ENCODE measurements around the gene PCSK5. TPM values are rescaled to one million over a fixed set of nuclear protein-coding genes. Genes with fewer than 3 reads are reported as not detected.
"Not testable (repeated sequence)": the region's sequence is repeated elsewhere in the genome, so short reads cannot be mapped to it uniquely, and the experiment has no call there.

PCSK5 gene
- total RNA-seq, 2 experiments from 2014 or later: 14.4 to 15.2 TPM

DNA sequence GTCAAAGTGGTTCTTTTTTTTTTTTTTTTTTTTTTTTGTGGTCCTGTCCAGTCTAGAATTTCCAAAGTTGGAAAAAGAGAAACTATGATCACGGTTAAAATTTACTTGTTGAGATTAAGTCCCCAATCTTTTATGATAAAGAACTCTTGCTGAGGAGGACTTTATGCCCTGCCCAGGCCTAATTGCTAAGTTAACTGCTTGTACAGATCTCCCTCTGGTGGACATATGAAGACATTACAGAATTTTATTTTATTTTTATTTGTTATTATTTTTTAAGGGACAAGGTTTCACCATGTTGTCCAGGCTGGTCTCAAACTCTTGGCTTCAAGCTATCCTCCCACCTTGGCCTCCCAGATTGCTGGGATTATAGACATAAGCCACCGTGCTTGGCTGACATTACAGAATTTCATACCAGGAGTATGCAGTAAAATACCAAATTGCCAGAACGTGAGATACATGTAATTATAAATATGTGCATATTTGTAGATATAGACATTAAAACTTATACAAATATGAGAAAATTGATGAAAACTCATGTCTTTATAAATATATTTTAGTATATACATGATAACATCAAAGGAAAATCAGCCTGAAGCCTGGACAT lies 412.6 kb downstream of the PCSK5 start:
- H3K9me3 ChIP-seq (ENCODE audit: control insufficient read depth in 1 of 2, insufficient read depth in 1 of 2, low read length in 2 of 2): no peaks in the 10 kb centered on the region
- ChIA-PET POLR2A (interaction anchor here (0.6 kb wide), 1 partner anchor 1217 kb away, joined by 3 read pairs; no protein-coding TSS in a partner anchor), CTCF (interaction anchor here (0.6 to 1.4 kb wide), 9 partner anchors 13 to 1102 kb away, joined by 3 to 12 read pairs (median 3); no protein-coding TSS in a partner anchor)
- peaks cover 9% of the 10 kb centered on the region for H3K27me3 Mint-ChIP-seq
- H3K4me3 Mint-ChIP-seq: no peak overlapping the region
- H3K36me3 Mint-ChIP-seq (ENCODE audit: low read depth): no peaks in the 10 kb centered on the region
- ATAC-seq (ENCODE audit: poor library complexity) (peak; percentile 48), DNase-seq (peak in 5 of 14 experiments; percentile 3 to 68 (median 53))
- TF ChIP-seq CTCF (IDR thresholded peaks at IDR 0.05): peak; percentile 71
- no peaks in the 10 kb centered on the region for H3K4me1 Mint-ChIP-seq (ENCODE audit: low read depth)
- intact Hi-C loops (cut with DNase I, micrococcal nuclease): loop anchor here (2.0 to 10.0 kb wide), 7 partner anchors 281 to 1531 kb away; partner anchors contain the start of gene PCSK5 (in 1 of the 2)
- no peaks in the 10 kb centered on the region for H3K4me1 ChIP-seq (ENCODE audit: insufficient read depth, low read length)
- H3K4me3 ChIP-seq (ENCODE audit: low read length): no peak overlapping the region
- no peaks in the 10 kb centered on the region for H3K36me3 ChIP-seq (ENCODE audit: insufficient read depth, low read length)
- H3K27me3 ChIP-seq (ENCODE audit: control insufficient read depth in 1 of 2, insufficient read depth in 2 of 2, low read length in 2 of 2): peaks cover 0 to 5% of the 10 kb centered on the region in 2 experiments
- no peaks in the 10 kb centered on the region for H3K9me3 Mint-ChIP-seq
- H3K27ac ChIP-seq (ENCODE audit: low read depth in 1 of 2, low read length in 2 of 2): no peak overlapping the region
- H3K27ac Mint-ChIP-seq: no peak overlapping the region

- H3K36me3 Mint-ChIP-seq (ENCODE audit: low read depth); H3K4me1 ChIP-seq (ENCODE audit: insufficient read depth, low read length); POLR2A ChIA-PET; H3K27me3 ChIP-seq (ENCODE audit: control insufficient read depth in 1 of 2, insufficient read depth in 2 of 2, low read length in 2 of 2); H3K4me3 ChIP-seq (ENCODE audit: low read length); H3K4me3 Mint-ChIP-seq; H3K9me3 Mint-ChIP-seq; DNase-seq; H3K4me1 Mint-ChIP-seq (ENCODE audit: low read depth); H3K27ac Mint-ChIP-seq; H3K27ac ChIP-seq (ENCODE audit: low read depth in 1 of 2, low read length in 2 of 2); H3K36me3 ChIP-seq (ENCODE audit: insufficient read depth, low read length); CTCF ChIA-PET; H3K9me3 ChIP-seq (ENCODE audit: control insufficient read depth in 1 of 2, insufficient read depth in 1 of 2, low read length in 2 of 2); ATAC-seq (ENCODE audit: poor library complexity): not testable (repeated sequence)
- intact Hi-C loops (cut with DNase I, micrococcal nuclease): loop anchor here in 1 of 2 experiments (10.0 kb wide), 1 partner anchor 1532 kb away; no protein-coding TSS in a partner anchor
- peaks cover 30% of the 10 kb centered on the region for H3K27me3 Mint-ChIP-seq
These were observed 416.6 kb downstream of the PCSK5 start for GRCh38 chr9:76307047-76307446.

- Histone ChIP-seq H3K27ac (ENCODE audit: low read depth in 1 of 2, low read length in 2 of 2) (no peak overlapping the region), H3K9me3 (ENCODE audit: control insufficient read depth in 1 of 2, insufficient read depth in 1 of 2, low read length in 2 of 2) (no peaks in the 10 kb centered on the region), H3K4me1 (ENCODE audit: insufficient read depth, low read length) (no peaks in the 10 kb centered on the region), H3K27me3 (ENCODE audit: control insufficient read depth in 1 of 2, insufficient read depth in 2 of 2, low read length in 2 of 2) (peaks cover 0 to 5% of the 10 kb centered on the region in 2 experiments), H3K36me3 (ENCODE audit: insufficient read depth, low read length) (no peaks in the 10 kb centered on the region), H3K4me3 (ENCODE audit: low read length) (no peak overlapping the region)
- DNase-seq (no peak), ATAC-seq (ENCODE audit: poor library complexity) (no peak)
- Mint-ChIP-seq H3K4me1 (ENCODE audit: low read depth) (no peaks in the 10 kb centered on the region), H3K27ac (no peak overlapping the region), H3K9me3 (no peaks in the 10 kb centered on the region), H3K4me3 (no peak overlapping the region), H3K27me3 (peaks cover 34% of the 10 kb centered on the region), H3K36me3 (ENCODE audit: low read depth) (no peaks in the 10 kb centered on the region)
- intact Hi-C loops (cut with DNase I, micrococcal nuclease): no loop called here
- TF ChIP-seq CTCF (IDR thresholded peaks at IDR 0.05): no peak
- ChIA-PET POLR2A (no interaction called here), CTCF (no interaction called here)
These were observed 420.1 kb downstream of the PCSK5 start for GRCh38 chr9:76310577-76310976.

DNA sequence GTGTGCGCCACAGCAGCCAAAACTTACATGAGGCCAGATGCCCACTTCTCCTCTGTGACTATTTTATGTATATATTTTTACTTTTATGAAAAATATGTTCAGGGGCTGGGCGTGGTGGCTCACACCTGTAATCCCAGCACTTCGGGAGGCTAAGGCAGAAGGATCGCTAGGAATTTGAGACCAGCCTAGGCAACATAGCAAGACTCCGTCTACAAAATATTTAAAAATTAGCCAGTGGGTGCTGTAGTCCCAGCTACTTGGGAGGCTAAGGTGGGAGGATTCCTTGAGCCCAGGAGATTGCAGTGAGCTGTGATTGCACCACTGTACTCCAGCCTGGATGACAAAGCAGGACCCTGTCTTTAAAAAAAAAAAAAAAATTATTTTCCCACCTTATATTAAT lies 420.5 kb downstream of the PCSK5 start:
- Mint-ChIP-seq H3K4me1 (ENCODE audit: low read depth) (no peaks in the 10 kb centered on the region), H3K9me3 (no peaks in the 10 kb centered on the region), H3K4me3 (no peak overlapping the region), H3K36me3 (ENCODE audit: low read depth) (no peaks in the 10 kb centered on the region), H3K27me3 (peaks cover 34% of the 10 kb centered on the region), H3K27ac (no peak overlapping the region)
- H3K27ac ChIP-seq (ENCODE audit: low read depth in 1 of 2, low read length in 2 of 2): no peak overlapping the region
- no peaks in the 10 kb centered on the region for H3K36me3 ChIP-seq (ENCODE audit: insufficient read depth, low read length)
- H3K4me1 ChIP-seq (ENCODE audit: insufficient read depth, low read length): no peaks in the 10 kb centered on the region
- peaks cover 0 to 5% of the 10 kb centered on the region in 2 experiments for H3K27me3 ChIP-seq (ENCODE audit: control insufficient read depth in 1 of 2, insufficient read depth in 2 of 2, low read length in 2 of 2)
- CTCF ChIA-PET: no interaction called here
- no peak for TF ChIP-seq CTCF (IDR thresholded peaks at IDR 0.05)
- no peak for ATAC-seq (ENCODE audit: poor library complexity)
- no peak overlapping the region for H3K4me3 ChIP-seq (ENCODE audit: low read length)
- no peaks in the 10 kb centered on the region for H3K9me3 ChIP-seq (ENCODE audit: control insufficient read depth in 1 of 2, insufficient read depth in 1 of 2, low read length in 2 of 2)
- intact Hi-C loops (cut with DNase I, micrococcal nuclease): no loop called here
- DNase-seq: no peak
- POLR2A ChIA-PET: no interaction called here

All from CD4-positive, alpha-beta T cell (primary cell).